Measurements from ENCODE around the gene GARIN5A. TPM values are rescaled to one million over a fixed set of nuclear protein-coding genes. Genes with fewer than 3 reads are reported as not detected.

The GARIN5A gene
- polyA plus RNA-seq, 3 donors, result 0.41 TPM; not detected in 2

DNA sequence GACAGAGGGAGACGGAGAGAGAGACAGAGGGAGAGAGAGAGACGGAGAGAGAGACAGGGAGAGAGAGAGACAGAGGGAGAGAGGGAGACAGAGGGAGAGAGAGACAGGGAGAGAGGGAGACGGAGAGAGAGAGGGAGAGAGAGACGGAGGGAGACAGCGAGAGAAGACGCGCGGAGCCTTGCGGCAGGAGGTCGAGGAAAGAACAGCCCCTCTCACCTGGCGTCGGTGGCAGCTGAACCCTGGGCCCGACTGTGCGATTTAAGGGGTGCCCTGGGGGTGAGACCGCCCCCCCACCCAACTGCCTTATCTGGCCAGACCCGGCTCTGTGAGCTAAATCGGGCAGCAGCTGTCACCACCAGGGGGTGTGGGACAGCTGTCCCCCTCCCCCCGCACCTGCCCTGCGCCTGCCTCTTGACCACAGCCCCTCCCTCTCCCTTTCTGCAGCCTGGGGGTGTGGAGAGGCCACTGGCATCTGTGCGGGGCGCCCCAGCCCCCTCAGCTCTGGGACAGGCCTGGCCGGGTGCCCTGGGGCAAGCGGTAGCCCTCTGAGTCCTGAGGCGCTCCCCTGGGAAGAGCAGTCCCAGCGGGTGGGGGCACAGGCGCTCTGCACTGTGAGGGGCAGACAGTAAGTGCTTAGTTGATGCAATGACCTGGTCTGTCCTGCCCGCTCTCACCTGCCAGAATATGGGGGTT is 23.6 kb upstream of the GARIN5A start:
- H3K9me3 Mint-ChIP-seq, result no peaks in the 10 kb centered on the region
- H4K20me1 ChIP-seq (ENCODE audit: insufficient read depth, low read length), result no peaks in the 10 kb centered on the region
- no peaks in the 10 kb centered on the region for H3K79me2 ChIP-seq (ENCODE audit: insufficient read depth, low read length)
- no peak overlapping the region for H3K4me3 ChIP-seq (replicated peaks in 1 of 3; ENCODE audit: low read depth in 2 of 3, low read length in 3 of 3)
- no peaks in the 10 kb centered on the region for H3K36me3 ChIP-seq (replicated peaks in 1 of 2; ENCODE audit: control insufficient read depth in 1 of 2, insufficient read depth in 2 of 2, low read length in 2 of 2)
- intact Hi-C loops (cut with micrococcal nuclease), result no loop called here
- peaks cover 0 to 1% of the 10 kb centered on the region in 2 donors for H3K36me3 Mint-ChIP-seq
- peaks cover 1 to 2% (median 2%) of the 10 kb centered on the region in 3 donors for H3K27me3 Mint-ChIP-seq (ENCODE audit: low read depth in 3 of 3)
- H3K27ac ChIP-seq (ENCODE audit: low read depth in 1 of 2, low read length in 2 of 2), result no peak overlapping the region
- TF ChIP-seq, protein P1, sequence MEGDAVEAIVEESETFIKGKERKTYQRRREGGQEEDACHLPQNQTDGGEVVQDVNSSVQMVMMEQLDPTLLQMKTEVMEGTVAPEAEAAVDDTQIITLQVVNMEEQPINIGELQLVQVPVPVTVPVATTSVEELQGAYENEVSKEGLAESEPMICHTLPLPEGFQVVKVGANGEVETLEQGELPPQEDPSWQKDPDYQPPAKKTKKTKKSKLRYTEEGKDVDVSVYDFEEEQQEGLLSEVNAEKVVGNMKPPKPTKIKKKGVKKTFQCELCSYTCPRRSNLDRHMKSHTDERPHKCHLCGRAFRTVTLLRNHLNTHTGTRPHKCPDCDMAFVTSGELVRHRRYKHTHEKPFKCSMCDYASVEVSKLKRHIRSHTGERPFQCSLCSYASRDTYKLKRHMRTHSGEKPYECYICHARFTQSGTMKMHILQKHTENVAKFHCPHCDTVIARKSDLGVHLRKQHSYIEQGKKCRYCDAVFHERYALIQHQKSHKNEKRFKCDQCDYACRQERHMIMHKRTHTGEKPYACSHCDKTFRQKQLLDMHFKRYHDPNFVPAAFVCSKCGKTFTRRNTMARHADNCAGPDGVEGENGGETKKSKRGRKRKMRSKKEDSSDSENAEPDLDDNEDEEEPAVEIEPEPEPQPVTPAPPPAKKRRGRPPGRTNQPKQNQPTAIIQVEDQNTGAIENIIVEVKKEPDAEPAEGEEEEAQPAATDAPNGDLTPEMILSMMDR (IDR thresholded peaks at IDR 0.05), result no peak
- H3K4me1 Mint-ChIP-seq, result no peaks in the 10 kb centered on the region
- no peak for DNase-seq
- H3K4me3 Mint-ChIP-seq, result no peak overlapping the region
- H3K27ac Mint-ChIP-seq, result no peak overlapping the region
- H3K27me3 ChIP-seq (ENCODE audit: control insufficient read depth in 2 of 2, insufficient read depth in 2 of 2, low read length in 2 of 2), result no peaks in the 10 kb centered on the region
- no peak overlapping the region for H2AFZ ChIP-seq (ENCODE audit: insufficient read depth, low read depth, low read length, poor library complexity, severe bottlenecking)
- H3K9me3 ChIP-seq (replicated peaks in 1 of 2; ENCODE audit: control insufficient read depth in 1 of 2, insufficient read depth in 1 of 2, low read length in 2 of 2), result no peaks in the 10 kb centered on the region
- H3K9ac ChIP-seq (ENCODE audit: insufficient read depth, low read length, poor library complexity, severe bottlenecking), result no peak overlapping the region
- no peak overlapping the region for H3K4me2 ChIP-seq (replicated peaks; ENCODE audit: extremely low read depth, low read length, poor library complexity, severe bottlenecking)
- H3K4me1 ChIP-seq (ENCODE audit: control insufficient read depth in 1 of 2, insufficient read depth in 2 of 2, low read length in 2 of 2), result no peaks in the 10 kb centered on the region
- 92% methylated on average over 15 of the region's 27 CpGs for WGBS (ENCODE audit: insufficient coverage)

DNA sequence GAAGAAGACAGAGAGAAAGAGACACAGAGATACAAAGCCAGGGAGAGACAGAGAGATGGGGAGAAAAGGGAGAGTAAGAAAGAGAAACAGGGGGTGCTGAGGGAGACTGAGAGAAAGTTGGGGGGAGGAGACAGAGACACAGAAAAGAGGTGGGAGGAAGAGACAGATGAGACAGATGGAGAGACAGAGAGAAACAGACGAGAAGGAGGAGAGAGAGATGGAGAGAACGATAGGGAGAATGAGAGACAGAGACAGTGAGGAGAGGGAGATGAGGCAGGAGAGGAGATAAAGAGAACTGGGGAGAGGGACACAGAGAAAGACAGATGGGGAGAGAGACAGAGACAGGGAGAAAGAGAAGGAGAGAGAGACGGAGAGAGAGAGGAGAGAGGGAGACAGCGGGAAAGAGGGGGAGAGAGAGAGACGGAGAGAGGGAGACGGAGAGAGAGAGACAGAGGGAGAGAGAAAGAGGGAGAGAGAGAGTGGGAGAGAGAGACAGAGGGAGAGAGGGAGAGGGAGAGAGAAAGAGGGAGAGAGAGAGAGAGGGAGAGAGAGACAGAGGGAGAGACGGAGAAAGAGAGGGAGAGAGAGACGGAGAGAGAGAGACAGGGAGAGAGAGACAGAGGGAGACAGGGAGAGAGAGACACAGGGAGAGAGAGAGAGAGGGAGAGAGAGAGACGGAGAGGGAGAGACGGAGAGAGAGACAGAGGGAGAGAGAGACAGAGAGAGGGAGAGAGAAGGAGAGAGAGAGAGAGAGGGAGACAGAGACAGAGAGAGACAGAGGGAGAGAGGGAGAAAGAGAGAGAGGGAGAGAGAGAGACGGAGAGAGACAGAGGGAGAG is 21.8 kb upstream of the GARIN5A start:
- H3K9me3 Mint-ChIP-seq, result peaks cover 0 to 1% (median 0%) of the 10 kb centered on the region in 7 donors
- intact Hi-C loops (cut with micrococcal nuclease), result no loop called here
- H3K4me3 Mint-ChIP-seq, result no peak overlapping the region
- H3K4me1 Mint-ChIP-seq, result peaks cover 2% of the 10 kb centered on the region
- Histone ChIP-seq H3K36me3 (replicated peaks in 1 of 2; ENCODE audit: control insufficient read depth in 1 of 2, insufficient read depth in 2 of 2, low read length in 2 of 2) (no peaks in the 10 kb centered on the region), H3K79me2 (ENCODE audit: insufficient read depth, low read length) (no peaks in the 10 kb centered on the region), H3K4me1 (ENCODE audit: control insufficient read depth in 1 of 2, insufficient read depth in 2 of 2, low read length in 2 of 2) (no peaks in the 10 kb centered on the region), H4K20me1 (ENCODE audit: insufficient read depth, low read length) (no peaks in the 10 kb centered on the region), H2AFZ (ENCODE audit: insufficient read depth, low read depth, low read length, poor library complexity, severe bottlenecking) (no peak overlapping the region), H3K27ac (ENCODE audit: low read depth in 1 of 2, low read length in 2 of 2) (no peak overlapping the region), H3K27me3 (ENCODE audit: control insufficient read depth in 2 of 2, insufficient read depth in 2 of 2, low read length in 2 of 2) (no peaks in the 10 kb centered on the region), H3K9me3 (replicated peaks in 1 of 2; ENCODE audit: control insufficient read depth in 1 of 2, insufficient read depth in 1 of 2, low read length in 2 of 2) (no peaks in the 10 kb centered on the region), H3K4me3 (replicated peaks in 1 of 3; ENCODE audit: low read depth in 2 of 3, low read length in 3 of 3) (no peak overlapping the region), H3K9ac (ENCODE audit: insufficient read depth, low read length, poor library complexity, severe bottlenecking) (no peak overlapping the region), H3K4me2 (replicated peaks; ENCODE audit: extremely low read depth, low read length, poor library complexity, severe bottlenecking) (no peak overlapping the region)
- WGBS (ENCODE audit: insufficient coverage), result 100% methylated on average over 11 of the region's 11 CpGs
- TF ChIP-seq, protein P1 (IDR thresholded peaks at IDR 0.05), result no peak
- H3K36me3 Mint-ChIP-seq, result no peaks in the 10 kb centered on the region
- H3K27me3 Mint-ChIP-seq (ENCODE audit: low read depth in 3 of 3), result peaks cover 1 to 7% (median 2%) of the 10 kb centered on the region in 3 donors
- no peak overlapping the region for H3K27ac Mint-ChIP-seq
- DNase-seq, result no peak

All from CD14-positive monocyte (primary cell).